H1 (cell line): ENCODE data around the gene SLC35B4. TPM values are rescaled to one million over a fixed set of nuclear protein-coding genes. Genes with fewer than 3 reads are reported as not detected.

Experiments
- GTF2F1 ChIP-seq: IDR thresholded peaks from 2 replicates; pipeline ENCODE4 v1.6.1; 2012; ENCODE audit warnings: low read depth, low read length, improper control_type of control experiment, borderline replicate concordance
- JUN ChIP-seq: IDR thresholded peaks from 2 replicates; pipeline ENCODE4 v1.6.1; 2011; ENCODE audit warnings: low read depth, mild to moderate bottlenecking, improper control_type of control experiment, low read length
- MAFK ChIP-seq: IDR thresholded peaks from 2 replicates; pipeline ENCODE4 v1.6.1; 2012; ENCODE audit warnings: low read depth, mild to moderate bottlenecking, improper control_type of control experiment, low read length
- SIRT6 ChIP-seq: IDR thresholded peaks from one replicate; pipeline ENCODE4 v1.7.1; 2012; ENCODE audit warnings: low read length, inconsistent platforms
- SP1 ChIP-seq: IDR thresholded peaks from 2 replicates; pipeline ENCODE4 v1.6.1; 2011; ENCODE audit warnings: low read depth, low read length
- YY1 ChIP-seq: IDR thresholded peaks from 2 replicates; pipeline ENCODE4 v1.6.1; 2011; ENCODE audit warnings: low read depth, mild to moderate bottlenecking, low read length
- polyA plus RNA-seq, 7 experiments: library from polyadenylated mRNA; depleted of rRNA in 3 of 7; stranded (reverse) in 5 of 7; unstranded in 2 of 7; fragments of >200 nt in 5 of 7; fragments of 200-250 nt in 2 of 7; gene quantifications; 1 replicate in 5 of 7; 2 replicates in 1 of 7; 4 replicates in 1 of 7; pipeline versions ENCODE4 v1.2.1 to v1.2.3, GENCODE V29; 2011 to 2013; ENCODE audit warnings: missing spikeins in 2 of 7, mixed read lengths in 2 of 7
- total RNA-seq: library from RNA; stranded (reverse); fragmentation: NEBNext Ultra II Directional; extraction: Animal tissue kit (Norgen Biotek cat#: 25700); gene quantifications from 2 replicates; pipeline ENCODE4 v1.2.1, GENCODE V29; 2021
- TF ChIP-seq, protein P1 (sequence below): fragments of 300-600 bp; sonication (generic); IDR thresholded peaks from 2 replicates; pipeline ENCODE4 v1.7.1; 2012; ENCODE audit warnings: low read length, moderate library complexity, mild to moderate bottlenecking, inconsistent platforms; ENCODE audit not compliant: insufficient replicate concordance

Gene SLC35B4
- total and polyA plus RNA-seq, 2 of the 8 experiments (the other 6 are each of a cell fraction or from before 2014, with no cell fraction given) = 28.9 to 34.6 TPM

GRCh38 chr7:134248196-134248595, 68.5 kb downstream of the SLC35B4 start (continued):
- TF ChIP-seq, protein P1, sequence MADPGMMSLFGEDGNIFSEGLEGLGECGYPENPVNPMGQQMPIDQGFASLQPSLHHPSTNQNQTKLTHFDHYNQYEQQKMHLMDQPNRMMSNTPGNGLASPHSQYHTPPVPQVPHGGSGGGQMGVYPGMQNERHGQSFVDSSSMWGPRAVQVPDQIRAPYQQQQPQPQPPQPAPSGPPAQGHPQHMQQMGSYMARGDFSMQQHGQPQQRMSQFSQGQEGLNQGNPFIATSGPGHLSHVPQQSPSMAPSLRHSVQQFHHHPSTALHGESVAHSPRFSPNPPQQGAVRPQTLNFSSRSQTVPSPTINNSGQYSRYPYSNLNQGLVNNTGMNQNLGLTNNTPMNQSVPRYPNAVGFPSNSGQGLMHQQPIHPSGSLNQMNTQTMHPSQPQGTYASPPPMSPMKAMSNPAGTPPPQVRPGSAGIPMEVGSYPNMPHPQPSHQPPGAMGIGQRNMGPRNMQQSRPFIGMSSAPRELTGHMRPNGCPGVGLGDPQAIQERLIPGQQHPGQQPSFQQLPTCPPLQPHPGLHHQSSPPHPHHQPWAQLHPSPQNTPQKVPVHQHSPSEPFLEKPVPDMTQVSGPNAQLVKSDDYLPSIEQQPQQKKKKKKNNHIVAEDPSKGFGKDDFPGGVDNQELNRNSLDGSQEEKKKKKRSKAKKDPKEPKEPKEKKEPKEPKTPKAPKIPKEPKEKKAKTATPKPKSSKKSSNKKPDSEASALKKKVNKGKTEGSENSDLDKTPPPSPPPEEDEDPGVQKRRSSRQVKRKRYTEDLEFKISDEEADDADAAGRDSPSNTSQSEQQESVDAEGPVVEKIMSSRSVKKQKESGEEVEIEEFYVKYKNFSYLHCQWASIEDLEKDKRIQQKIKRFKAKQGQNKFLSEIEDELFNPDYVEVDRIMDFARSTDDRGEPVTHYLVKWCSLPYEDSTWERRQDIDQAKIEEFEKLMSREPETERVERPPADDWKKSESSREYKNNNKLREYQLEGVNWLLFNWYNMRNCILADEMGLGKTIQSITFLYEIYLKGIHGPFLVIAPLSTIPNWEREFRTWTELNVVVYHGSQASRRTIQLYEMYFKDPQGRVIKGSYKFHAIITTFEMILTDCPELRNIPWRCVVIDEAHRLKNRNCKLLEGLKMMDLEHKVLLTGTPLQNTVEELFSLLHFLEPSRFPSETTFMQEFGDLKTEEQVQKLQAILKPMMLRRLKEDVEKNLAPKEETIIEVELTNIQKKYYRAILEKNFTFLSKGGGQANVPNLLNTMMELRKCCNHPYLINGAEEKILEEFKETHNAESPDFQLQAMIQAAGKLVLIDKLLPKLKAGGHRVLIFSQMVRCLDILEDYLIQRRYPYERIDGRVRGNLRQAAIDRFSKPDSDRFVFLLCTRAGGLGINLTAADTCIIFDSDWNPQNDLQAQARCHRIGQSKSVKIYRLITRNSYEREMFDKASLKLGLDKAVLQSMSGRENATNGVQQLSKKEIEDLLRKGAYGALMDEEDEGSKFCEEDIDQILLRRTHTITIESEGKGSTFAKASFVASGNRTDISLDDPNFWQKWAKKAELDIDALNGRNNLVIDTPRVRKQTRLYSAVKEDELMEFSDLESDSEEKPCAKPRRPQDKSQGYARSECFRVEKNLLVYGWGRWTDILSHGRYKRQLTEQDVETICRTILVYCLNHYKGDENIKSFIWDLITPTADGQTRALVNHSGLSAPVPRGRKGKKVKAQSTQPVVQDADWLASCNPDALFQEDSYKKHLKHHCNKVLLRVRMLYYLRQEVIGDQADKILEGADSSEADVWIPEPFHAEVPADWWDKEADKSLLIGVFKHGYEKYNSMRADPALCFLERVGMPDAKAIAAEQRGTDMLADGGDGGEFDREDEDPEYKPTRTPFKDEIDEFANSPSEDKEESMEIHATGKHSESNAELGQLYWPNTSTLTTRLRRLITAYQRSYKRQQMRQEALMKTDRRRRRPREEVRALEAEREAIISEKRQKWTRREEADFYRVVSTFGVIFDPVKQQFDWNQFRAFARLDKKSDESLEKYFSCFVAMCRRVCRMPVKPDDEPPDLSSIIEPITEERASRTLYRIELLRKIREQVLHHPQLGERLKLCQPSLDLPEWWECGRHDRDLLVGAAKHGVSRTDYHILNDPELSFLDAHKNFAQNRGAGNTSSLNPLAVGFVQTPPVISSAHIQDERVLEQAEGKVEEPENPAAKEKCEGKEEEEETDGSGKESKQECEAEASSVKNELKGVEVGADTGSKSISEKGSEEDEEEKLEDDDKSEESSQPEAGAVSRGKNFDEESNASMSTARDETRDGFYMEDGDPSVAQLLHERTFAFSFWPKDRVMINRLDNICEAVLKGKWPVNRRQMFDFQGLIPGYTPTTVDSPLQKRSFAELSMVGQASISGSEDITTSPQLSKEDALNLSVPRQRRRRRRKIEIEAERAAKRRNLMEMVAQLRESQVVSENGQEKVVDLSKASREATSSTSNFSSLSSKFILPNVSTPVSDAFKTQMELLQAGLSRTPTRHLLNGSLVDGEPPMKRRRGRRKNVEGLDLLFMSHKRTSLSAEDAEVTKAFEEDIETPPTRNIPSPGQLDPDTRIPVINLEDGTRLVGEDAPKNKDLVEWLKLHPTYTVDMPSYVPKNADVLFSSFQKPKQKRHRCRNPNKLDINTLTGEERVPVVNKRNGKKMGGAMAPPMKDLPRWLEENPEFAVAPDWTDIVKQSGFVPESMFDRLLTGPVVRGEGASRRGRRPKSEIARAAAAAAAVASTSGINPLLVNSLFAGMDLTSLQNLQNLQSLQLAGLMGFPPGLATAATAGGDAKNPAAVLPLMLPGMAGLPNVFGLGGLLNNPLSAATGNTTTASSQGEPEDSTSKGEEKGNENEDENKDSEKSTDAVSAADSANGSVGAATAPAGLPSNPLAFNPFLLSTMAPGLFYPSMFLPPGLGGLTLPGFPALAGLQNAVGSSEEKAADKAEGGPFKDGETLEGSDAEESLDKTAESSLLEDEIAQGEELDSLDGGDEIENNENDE = no peak
- no peak for TF ChIP-seq SIRT6
- TF ChIP-seq GTF2F1 = no peak
- no peak for TF ChIP-seq JUN
- TF ChIP-seq YY1 = no peak
- TF ChIP-seq MAFK = no peak
- TF ChIP-seq SP1 = no peak
